Hematopoietic multipotent progenitor cell (in vitro differentiated cells): ENCODE data around the gene ANLN. TPM values are rescaled to one million over a fixed set of nuclear protein-coding genes. Genes with fewer than 3 reads are reported as not detected.

ENCODE experiments used
- DNase-seq, 3 donors: peaks; one replicate each; pipeline ENCODE4 v3.0.0-alpha.2; 2011 to 2015; ENCODE audit warnings: low read depth in 2 of 3, low spot score in 2 of 3
- total RNA-seq: library from RNA; depleted of rRNA; stranded (reverse); fragments of >200 nt; gene quantifications from one replicate; pipeline ENCODE4 v1.2.3, GENCODE V29; 2012

Gene ANLN, protein sequence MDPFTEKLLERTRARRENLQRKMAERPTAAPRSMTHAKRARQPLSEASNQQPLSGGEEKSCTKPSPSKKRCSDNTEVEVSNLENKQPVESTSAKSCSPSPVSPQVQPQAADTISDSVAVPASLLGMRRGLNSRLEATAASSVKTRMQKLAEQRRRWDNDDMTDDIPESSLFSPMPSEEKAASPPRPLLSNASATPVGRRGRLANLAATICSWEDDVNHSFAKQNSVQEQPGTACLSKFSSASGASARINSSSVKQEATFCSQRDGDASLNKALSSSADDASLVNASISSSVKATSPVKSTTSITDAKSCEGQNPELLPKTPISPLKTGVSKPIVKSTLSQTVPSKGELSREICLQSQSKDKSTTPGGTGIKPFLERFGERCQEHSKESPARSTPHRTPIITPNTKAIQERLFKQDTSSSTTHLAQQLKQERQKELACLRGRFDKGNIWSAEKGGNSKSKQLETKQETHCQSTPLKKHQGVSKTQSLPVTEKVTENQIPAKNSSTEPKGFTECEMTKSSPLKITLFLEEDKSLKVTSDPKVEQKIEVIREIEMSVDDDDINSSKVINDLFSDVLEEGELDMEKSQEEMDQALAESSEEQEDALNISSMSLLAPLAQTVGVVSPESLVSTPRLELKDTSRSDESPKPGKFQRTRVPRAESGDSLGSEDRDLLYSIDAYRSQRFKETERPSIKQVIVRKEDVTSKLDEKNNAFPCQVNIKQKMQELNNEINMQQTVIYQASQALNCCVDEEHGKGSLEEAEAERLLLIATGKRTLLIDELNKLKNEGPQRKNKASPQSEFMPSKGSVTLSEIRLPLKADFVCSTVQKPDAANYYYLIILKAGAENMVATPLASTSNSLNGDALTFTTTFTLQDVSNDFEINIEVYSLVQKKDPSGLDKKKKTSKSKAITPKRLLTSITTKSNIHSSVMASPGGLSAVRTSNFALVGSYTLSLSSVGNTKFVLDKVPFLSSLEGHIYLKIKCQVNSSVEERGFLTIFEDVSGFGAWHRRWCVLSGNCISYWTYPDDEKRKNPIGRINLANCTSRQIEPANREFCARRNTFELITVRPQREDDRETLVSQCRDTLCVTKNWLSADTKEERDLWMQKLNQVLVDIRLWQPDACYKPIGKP
- total RNA-seq, result 4.3 TPM

DNA sequence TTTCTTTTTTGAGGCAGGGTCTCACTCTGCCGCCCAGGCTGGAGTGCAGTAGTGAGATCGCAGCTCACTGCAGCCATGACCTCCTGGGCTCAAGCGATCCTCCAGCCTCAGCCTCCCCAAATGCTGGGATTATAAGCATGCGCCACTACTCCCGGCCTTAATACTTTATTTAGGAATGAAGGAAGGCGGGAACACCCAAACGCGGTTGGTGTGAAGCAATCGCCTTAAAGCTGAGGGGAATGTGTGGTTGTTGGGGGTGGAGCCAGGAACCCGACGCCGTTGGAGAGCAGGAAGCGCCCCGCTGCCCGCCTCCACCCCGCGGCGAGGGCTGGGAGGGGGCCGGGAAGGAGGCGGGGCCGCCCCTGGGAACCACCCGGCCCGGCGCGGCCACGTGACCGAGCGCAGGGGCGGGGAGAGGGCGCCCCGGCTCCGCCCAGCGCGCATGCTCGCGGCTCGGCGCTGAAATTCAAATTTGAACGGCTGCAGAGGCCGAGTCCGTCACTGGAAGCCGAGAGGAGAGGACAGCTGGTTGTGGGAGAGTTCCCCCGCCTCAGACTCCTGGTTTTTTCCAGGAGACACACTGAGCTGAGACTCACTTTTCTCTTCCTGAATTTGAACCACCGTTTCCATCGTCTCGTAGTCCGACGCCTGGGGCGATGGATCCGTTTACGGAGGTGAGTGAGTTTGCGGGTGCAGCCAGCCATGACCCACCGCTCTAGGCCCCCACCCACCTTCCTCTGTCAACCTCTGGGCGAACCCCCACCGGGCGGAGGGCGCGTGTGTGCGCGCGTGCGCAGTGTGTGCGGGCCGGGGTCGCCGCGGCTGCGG is at the start of gene ANLN:
ANLN (plus strand) TSS at position 492 of the 828 bp plus-strand sequence; CDS start at position 657, 165 bp downstream.
- DNase-seq, result peak; percentile 64 to 92 (median 90)

DNA sequence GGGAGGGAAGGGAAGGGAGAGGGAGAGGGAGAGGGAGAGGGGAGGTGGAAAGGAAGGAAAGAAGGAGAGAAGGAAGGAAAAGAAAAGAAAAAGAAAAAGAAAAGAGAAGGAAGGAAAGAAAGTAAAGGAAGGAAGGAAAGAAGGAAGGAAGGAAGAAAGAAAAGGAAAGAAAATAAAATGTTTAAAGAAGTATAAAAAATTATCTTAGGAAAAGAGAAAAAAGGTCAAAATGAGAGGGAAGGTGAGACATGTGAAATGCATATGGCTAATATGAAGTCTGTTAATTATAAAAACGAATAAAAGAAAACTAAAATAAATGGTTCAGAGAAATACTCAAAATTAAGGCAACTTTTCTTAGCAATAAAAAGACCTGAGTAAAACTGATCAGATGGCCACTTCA is 46.1 kb upstream of the ANLN start:
- no peak for DNase-seq

DNA sequence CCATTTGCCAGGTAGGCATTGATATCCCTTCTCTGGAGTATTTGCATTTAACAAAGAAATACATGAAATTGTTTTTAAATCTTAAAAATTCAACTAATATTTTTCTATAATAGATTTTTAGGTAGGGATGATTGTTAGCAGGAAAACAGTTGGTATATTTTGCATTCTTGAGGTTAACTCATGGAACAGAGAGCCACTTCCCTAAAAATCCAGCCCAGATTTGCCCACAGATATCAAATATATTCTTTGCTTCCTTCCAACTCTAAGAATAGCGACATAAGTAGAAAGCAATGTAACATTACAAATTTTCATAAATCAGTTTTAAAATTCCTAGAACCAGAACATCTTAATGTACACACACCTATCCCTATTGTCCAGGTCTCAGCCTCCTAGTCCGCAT is 45.0 kb upstream of the ANLN start:
- peak in 1 of 3 donors; percentile 4 for DNase-seq

DNA sequence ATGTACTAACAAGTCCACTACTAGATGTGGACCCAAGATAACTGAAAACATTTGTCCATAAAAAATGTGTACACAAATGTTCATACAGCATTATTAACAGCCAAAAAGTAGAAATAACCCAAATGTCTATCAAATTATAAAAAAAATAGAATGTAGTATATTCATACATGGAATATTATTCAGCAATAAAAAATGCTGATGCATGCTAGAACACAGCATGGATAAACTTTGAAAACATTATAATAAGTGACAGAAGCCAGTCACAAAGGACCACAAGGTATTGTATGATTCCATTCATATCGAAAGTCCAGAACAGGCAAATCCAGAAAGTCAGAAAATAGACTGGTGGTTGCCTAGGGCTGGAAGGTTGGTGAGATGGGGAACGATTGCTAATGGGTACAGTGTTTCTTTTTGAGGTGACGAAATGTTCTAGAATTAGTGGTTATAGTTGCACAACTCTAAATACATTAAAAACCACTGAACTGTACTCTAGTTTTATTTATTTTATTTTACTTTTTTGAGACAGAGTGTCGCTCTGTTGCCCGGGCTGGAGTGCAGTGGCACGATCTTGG is 43.3 kb upstream of the ANLN start:
- DNase-seq, result no peak

DNA sequence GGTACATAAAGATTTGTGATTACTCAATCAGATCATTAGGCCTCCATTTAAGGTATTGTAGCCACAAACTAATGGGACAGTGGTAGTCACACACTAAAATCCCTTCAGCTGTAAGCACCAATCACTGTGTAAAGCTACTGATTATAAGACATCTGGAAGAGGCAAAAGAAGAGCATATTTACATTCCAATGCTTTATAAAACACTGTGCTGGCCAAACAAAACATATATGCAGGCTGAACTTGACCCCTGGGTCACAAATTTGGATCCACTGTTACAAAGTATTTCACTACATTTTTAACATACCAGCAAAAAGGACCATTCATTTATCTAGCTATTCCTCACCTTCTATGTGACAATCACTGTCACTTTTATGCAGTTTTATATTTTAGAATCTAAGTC is 41.4 kb upstream of the ANLN start:
- DNase-seq, result no peak

DNA sequence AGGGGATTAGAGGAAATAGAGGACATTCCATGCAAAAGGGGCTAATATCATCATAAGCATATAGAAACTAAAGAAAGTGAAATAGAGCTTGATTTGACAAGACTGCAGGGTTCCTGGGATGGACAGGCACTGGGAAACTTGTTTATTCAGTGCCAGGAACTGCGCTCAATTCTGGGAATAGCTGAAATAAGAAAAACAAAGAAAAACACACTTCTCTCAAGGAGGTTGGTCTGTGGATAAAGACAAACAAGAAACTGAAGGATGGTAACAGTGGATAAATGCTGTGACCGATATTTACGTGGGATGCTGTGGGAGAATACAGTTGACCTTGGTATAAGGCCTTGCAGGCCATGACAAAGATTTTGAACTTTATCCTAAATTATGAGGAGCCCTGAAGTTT is 40.9 kb upstream of the ANLN start:
- no peak for DNase-seq

DNA sequence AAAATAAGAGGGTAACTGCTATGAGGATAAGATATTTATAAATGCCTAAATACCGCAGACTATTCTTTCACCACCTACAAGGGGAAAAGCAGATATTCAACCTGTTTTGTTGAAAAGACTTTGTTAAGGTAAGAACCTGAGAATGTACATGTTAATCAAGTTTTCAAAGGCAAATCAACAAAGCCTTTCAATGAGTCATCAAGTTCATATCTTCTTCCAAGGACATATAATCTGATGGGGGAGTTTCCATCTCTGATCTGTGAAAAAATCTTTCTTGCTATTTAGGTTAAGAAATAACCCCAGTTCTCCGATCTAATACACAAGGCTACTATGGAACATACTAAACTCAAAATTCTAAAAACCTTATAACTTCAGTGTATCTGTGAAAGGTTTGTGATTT is 40.0 kb upstream of the ANLN start:
- DNase-seq, result no peak

DNA sequence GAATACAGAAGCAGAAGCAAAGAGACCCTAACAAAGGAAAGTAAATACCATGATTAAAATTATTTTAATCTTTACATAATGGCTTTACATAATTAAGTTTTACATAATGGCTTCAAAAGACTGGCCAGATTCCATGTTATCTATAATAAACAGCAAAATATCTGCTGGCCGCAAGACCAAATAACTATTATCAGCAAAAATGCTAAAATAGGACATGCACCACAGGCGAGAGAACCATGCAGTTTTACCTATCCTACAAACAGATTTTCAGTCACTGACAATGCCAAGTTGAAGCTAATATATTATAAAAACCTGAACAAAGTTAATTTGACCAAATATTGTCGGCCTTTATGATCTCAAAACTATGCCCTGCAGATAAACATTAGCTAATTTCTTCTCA is 34.2 kb upstream of the ANLN start:
- DNase-seq, result no peak

DNA sequence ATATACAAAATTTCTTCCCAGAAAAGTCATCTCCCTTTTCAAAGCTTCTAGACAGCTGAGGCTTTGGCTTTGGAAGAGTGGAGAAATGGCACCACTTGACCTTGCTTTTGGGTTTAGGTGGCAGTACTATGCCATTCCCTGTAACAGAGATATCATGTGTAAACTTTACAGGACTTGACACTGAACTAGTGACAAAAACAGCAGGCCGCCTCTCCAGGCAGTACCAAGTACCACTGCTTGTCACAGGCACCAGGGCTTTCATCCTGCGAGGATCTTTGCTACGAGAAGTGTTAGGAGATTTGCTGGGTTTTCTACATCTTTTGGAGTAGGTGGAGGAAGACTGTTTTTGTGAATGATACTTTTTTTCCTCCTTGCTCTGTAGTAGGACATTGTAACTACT is 32.6 kb upstream of the ANLN start:
- DNase-seq, result no peak

DNA sequence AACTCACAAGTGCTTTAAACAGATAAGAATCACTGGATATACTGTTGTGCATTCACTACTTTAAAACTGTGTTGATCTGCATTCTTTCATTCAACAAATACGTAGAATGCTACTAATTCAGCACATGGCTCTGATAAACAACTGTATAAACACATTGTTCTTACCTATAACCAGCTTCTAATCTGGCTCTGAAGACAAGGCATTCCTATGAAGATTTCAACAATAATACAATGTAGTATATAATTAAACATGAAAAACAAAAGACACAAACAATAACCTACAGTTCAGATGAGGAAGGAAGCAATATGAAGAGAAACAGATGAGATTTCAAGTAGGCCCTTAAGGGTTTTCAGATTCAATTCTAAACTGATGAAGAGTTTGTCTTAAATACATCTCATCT is 31.1 kb upstream of the ANLN start:
- DNase-seq, result no peak

DNA sequence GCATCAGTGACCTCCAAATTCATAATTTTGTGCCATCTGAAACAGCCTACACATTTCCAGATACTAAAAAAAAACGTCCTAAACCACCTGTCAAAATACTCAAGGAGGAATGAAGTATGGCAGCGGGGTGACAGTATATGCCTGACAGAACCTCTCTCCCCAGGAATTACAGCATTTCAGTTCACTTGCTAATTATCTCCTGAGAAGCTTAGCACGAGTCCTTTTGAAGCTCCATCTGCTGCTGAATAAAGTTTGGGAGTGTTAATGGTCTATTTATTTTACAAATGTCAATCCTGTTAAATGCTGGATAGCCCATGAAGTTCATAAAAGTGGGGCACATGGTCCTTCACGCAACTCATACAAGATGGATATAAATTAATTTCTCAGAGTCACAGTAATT is 29.4 kb upstream of the ANLN start:
- no peak for DNase-seq

DNA sequence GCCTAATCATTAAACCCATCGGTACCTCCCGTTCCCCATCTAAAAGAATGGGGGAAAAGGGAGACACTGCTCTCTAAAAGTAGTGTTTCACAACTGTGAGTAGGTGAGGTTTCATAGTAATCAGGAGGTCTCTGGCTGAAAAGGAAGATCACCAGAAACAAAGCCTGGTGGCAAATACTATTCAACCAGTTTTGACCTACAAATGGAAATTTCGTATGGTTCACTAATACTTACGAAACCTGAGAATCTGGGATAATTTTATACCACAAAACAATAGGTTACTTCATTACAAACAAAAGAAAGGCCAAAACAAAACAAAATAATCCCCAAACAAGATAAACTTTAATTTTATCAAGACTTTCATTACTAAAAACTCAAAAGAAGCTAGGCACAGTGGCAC is 28.4 kb upstream of the ANLN start:
- DNase-seq, result no peak

DNA sequence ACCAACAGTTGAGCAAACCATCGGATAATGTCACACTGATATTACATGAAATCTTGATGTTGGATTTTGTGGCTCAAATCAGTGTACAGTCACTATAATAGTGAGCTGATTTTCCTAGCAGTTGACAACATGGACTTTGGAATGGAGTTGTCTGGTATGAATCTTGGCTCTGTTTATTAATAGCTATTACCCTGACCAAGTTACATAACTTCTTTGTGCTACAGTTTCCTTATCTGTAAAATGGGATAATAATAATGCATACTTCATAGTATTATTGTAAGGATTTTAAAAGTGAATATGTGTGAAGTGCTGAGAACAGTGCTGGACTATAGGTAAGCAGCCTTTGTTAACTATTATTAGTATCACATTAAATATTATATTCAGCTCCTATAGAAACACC is 26.1 kb upstream of the ANLN start:
- no peak for DNase-seq

DNA sequence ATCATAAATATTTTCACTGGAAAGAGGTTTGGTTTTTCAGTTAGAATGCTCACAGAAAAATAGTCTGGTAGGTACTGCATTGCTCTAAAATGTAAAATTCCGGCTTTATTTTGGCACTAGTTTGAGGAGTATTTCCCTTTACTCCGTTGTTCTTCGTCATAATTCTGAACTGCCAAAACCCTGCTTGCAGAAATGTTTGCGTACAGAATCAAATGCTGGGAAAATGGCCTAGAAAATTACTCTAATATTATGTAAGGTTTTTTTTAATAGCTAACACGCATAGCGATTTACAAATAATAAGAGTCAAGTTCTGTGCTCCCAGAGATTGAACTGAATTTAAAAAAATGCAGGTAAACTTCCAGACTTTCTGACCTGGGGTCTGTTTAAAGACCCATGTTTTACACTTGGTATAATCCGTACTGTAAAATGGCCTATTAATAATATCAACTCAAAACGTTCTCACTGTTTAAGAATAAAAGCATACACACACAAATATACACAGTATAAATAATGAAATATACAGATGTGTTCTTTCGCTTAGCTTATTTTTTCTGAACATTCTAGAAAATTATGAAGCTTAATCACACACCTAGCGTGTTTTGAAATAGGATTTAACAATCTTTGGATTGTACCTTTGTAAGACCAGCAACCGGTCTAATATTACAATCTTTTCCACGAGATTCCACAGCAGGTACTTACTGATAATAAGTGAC is 23.5 kb upstream of the ANLN start:
- peak in 1 of 3 donors; percentile 4 for DNase-seq

DNA sequence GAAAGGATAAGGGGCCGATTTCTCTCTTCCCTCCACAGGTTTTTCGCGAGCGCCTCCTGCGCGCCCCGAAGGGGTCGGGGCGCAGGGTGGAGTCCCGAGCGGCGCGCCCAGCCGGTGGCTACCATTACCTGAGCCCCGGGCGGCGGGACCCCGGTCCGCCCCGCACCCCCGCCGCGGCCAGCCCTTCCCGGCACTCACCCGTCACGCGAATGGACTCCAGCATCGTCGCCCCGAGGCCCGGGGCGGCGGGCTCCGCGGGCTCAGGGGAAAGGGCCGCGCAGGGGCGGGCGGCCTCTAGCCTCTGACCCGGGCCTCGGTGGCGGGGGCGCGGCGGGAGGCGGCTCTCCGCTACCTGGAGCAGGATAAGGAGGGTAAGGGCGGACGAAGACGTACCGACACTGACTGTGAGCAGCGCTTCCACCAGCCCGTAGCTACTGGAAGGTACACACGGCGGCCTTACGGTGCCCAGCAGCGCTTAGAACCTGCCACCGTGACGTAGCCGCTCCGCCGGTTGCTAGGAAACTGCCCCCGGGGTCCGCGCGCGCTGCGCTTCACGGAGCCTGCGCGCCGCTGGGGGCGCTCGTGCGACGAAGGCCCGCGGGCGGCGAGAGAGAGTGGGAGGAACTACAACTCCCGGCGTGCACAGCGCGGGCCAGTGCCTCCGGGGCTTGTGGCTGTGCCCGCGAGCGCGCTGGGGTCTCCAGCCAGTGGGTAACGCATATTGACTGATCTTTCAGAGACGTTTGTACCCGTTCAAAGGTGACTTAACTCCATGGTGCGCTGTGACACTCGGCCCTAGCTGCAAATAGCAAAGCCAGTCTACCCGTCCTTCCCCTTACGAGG is 22.7 kb upstream of the ANLN start:
- peak; percentile 92 to 95 (median 93) for DNase-seq

DNA sequence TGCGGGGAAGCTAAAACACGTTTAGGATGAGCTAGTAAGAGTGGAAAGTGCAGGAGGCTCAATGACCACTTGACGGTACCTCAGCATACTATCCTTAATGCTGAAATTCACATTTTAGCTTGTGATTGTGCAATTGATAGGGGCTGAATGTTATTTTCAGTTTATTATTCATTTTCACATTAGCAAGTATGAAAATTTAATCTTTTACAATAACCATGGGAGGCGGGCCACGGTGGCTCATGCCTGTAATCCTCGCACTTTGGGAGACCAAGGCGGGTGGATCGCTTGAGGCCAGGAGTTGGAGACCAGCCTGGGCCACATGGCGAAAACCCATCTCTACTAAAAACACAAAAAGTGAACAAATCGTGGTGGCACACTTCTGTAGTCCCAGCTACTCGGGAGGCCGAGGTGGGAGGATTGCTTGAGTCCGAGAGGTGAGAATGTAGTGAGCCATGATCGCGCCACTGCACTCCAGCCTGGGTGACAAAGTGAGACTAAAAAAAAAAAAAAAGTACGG is 22.0 kb upstream of the ANLN start:
- DNase-seq, result no peak

DNA sequence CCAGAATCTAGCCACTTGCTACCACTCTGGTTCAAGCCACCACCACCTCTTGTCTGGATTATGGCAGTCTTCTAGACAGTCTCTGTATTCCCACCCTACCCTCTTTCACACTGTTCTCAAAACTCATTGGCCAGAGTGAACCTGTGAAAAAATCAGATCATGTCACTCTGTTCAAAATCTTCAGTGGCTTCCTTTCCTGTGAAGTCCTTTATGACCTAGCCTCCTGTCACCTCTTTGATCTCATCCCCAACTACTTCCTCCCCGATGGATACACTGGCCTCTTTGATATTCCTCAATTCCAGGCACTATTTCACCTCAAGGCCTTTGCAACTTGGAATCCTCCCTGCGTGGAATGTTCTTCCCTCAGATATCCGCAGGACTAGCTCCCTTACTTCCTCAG is 21.2 kb upstream of the ANLN start:
- no peak for DNase-seq

DNA sequence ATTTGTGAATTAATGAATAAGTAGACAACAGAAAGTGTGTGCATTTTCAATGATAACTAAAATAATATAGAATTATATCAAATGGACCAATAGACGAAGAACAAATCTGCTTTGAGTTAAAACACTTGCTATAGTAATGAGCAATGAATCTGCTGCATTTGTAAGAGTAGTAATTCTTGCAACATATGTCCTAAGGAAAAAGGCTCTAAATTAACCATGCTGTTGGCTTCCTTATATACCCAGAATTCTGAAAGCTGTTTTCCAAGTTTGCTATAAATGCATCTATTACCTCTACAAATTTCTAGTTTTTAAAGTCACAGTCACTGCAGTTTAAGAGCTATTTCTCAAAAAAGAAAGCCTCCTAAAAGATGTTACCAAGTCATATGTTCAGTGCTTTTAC is 20.5 kb upstream of the ANLN start:
- DNase-seq, result no peak
